COLO829 (cell line): ENCODE results near the gene KRT13.

Source experiments
- DNase-seq: peaks from one replicate; pipeline ENCODE4 v3.0.0; 2012; ENCODE audit warnings: low spot score

The KRT13 gene

GRCh38 chr17:41494524-41494923 is 10.9 kb downstream of the KRT13 start:
- DNase-seq = no peak

GRCh38 chr17:41492771-41493170 is 12.6 kb downstream of the KRT13 start:
- DNase-seq = no peak

- no peak for DNase-seq
Observed at GRCh38 chr17:41492351-41492750, 13.1 kb downstream of the KRT13 start.

- DNase-seq = no peak
Observed at GRCh38 chr17:41491476-41491875, 13.9 kb downstream of the KRT13 start.

- DNase-seq = no peak
Observed at GRCh38 chr17:41490000-41490990, 15.1 kb downstream of the KRT13 start.

GRCh38 chr17:41489531-41489930 is 15.9 kb downstream of the KRT13 start, which contains the start of gene KRT36:
Gene KRT36, minus strand, starts transcription at chr17:41489910. Its CDS starts 46 bp downstream, at chr17:41489864.
- DNase-seq = no peak

GRCh38 chr17:41486809-41487530 is 18.4 kb downstream of the KRT13 start:
- DNase-seq = no peak

GRCh38 chr17:41486316-41486715 is 19.1 kb downstream of the KRT13 start:
- no peak for DNase-seq

GRCh38 chr17:41484920-41485904 is 20.2 kb downstream of the KRT13 start:
- DNase-seq = no peak

GRCh38 chr17:41483991-41484826 is 21.2 kb downstream of the KRT13 start:
- no peak for DNase-seq

GRCh38 chr17:41483531-41483930 is 21.9 kb downstream of the KRT13 start:
- no peak for DNase-seq

- no peak for DNase-seq
Observed at GRCh38 chr17:41481036-41481435, 24.4 kb downstream of the KRT13 start, which contains the start of gene KRT35. Gene KRT35, minus strand, starts transcription at chr17:41481151. Its CDS starts 54 bp downstream, at chr17:41481097.

- DNase-seq = no peak
Observed at GRCh38 chr17:41480581-41480980, 24.8 kb downstream of the KRT13 start.

- no peak for DNase-seq
Observed at GRCh38 chr17:41480136-41480535, 25.3 kb downstream of the KRT13 start.

- DNase-seq = no peak
Observed at GRCh38 chr17:41478237-41478636, 27.2 kb downstream of the KRT13 start.

GRCh38 chr17:41476866-41477815 is 28.3 kb downstream of the KRT13 start:
- DNase-seq = no peak

- no peak for DNase-seq
Observed at GRCh38 chr17:41475421-41475820, 30.0 kb downstream of the KRT13 start.

- DNase-seq = no peak
Observed at GRCh38 chr17:41474863-41475262, 30.5 kb downstream of the KRT13 start.

- no peak for DNase-seq
Observed at GRCh38 chr17:41468346-41468745, 37.1 kb downstream of the KRT13 start.
